ENCODE results near the gene CEP350.
"Not testable (repeated sequence)": the region's sequence is repeated elsewhere in the genome, so short reads cannot be mapped to it uniquely, and the experiment has no call there.

The CEP350 gene

DNA sequence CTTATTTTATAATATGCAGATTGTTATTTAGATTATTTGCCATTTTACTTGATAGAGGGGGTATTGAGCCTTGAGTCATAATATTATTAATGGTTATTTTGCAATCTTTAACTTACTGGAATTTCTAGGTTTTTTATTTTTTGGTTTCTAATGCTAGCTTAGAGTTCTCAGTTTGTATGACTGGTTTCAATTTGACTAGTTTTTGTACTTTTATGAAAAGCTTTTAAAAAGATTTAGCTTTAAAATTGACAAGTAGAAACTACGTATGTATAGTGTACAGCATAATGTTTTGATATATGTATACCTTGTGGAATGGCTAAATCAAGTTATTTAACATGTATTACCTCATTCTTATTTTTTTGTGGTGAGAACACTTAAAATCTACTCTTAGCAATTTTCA is 41.5 kb downstream of the CEP350 start:
- DNase-seq, result no peak

DNA sequence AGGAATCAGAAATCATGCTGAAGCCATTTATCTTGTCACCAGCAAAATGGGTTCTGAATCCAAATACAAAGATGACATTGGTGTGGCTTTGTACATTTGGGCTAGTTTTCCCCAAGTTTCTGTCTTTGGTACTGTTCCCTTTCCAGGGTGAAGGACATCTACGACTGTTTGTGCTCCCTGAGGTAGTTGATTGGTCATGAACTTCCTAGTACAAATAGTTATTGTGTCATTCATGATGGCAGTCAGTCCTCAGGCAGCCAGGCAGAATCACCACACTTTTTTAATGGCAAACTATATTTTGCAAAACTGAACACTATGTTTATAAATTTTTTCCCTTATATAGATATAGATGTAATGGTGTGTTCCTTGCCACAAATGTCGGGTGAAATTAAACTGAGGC is 46.0 kb downstream of the CEP350 start:
- DNase-seq, result no peak

DNA sequence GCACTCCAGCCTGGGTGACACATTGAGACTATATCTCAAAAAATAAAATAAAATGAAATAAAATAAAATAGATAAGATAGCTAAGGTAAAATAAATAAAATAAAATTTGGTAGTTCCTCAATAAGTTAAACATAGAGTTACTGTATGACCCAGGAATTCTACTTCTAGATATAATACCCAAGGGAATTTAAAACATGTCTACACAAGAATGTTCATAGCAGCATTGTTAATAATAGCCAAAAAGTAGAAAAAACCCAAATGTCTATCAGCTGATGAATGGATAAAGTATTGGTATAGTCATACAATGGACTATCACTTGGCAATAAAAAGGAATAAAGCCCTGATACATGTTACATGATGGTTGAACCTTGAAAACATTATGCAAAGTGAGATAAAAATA is 47.8 kb downstream of the CEP350 start:
- no peak for DNase-seq

DNA sequence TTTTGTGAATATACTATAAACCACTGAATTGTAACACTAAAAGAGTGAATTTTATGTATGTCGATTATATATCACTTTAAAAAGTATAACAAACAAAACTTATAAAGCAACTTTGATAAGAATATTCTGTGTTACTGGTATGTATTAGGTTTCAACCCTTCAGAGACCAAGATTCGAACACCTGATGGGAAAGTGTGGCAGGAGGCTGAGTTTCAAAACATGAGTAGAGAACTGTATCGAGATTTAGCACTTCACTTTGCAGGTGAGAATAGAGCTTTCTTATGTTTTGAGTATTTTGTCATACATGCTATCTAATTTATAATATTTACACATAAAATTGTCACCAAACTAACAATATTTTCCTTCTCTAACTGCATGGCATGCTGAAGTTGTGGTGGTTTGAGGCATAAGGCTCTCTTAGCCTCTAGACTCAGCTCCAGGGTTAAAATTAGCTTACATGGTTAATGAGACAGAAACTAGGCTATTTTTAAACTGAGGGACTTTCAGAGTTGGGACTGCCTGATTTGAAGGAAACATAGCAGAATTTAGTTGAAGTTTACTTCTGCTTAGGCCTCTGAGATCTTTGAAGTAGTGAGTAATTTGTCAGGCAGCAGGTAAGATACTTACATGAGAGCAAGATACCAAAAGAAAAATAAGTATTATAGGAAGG is 48.6 kb downstream of the CEP350 start:
- no peak for DNase-seq

DNA sequence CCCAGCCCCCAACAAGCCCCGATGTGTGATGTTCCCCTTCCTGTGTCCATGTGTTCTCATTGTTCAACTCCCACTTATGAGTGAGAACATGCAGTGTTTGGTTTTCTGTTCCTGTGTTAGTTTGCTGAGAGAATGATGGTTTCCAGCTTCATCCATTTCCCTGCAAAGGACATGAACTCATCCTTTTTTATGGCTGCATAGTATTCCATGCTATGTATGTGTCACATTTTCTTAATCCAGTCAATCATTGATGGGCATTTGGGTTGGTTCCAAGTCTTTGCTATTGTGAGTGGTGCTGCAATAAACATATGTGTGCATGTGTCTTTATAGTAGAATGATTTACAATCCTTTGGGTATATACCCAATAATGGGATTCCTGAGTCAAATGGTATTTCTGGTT is 52.2 kb downstream of the CEP350 start:
- not testable (repeated sequence) for DNase-seq

DNA sequence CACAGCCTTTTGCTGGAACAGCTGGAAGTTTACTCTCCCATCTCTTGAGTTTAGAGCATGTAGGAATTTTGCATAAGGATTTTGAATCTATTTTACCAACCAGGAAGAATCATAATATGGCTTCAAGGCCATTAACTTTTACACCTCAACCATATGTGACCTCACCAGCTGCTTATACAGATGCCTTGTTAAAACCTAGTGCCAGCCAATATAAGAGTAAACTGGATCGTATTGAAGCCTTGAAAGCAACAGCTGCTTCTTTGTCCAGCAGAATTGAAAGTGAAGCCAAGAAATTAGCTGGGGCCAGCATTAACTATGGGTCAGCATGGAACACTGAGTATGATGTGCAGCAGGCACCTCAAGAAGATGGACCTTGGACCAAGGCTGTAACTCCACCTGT is 65.4 kb downstream of the CEP350 start:
- no peak for DNase-seq

DNA sequence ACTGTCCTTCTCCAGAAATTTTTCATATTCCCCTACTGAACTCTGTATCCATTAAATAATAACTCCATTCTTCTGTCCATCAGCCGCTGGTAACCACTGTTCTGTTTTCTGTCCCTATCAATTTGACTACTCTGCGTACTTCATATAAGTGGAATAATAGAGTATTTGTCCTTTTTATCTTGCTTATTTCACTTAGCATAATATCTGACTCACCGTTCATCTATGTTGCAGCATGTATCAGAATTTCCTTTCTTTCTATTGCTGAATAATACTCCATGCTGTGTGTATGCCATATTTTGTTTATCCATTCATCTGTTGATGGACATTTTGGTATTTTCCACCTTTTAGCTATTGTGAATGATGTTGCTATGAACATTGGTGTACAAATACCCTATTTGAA is 71.9 kb downstream of the CEP350 start:
- no peak for DNase-seq

DNA sequence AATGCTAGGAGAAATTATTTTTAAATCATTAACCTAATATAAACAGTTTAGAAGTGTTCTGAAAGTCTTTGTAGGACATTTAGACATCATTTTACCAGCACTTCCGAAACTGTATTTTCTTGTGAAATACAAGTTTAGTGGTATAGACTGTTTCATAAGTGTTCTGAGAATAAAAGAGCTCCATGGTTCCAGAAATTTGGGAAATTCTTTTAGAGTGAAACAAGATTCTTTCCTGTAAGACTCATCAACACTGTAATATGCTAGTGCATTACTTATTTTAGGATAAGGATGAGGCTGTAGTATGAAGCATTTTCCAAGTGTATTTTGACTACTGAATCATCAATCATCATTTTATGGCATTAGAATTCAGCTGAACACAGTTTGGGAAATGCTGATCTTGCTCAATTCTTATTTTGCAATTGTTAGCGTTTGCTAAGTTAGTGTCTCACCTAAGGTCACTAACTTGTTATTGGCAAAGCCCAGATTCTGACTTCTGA is 73.4 kb downstream of the CEP350 start:
- DNase-seq, result no peak

DNA sequence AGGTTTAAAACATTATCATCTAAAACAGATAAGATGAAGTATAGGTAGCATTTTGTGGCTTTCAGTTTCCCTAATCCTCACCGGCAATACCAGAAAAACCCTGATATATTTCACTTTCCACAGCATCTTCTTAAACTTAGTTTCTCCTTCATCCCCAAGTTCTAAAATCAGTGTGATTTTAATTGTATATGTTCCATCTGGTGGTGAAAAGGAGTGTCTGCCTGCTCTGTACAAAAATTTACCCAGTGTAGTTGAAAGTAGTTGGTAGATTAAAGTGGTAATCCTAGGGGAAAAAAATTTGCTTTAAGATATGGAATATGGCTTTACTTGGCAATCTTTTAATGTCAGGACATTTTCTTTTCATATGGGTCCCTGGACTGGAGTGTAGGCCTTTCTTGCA is 74.3 kb downstream of the CEP350 start:
- no peak for DNase-seq

DNA sequence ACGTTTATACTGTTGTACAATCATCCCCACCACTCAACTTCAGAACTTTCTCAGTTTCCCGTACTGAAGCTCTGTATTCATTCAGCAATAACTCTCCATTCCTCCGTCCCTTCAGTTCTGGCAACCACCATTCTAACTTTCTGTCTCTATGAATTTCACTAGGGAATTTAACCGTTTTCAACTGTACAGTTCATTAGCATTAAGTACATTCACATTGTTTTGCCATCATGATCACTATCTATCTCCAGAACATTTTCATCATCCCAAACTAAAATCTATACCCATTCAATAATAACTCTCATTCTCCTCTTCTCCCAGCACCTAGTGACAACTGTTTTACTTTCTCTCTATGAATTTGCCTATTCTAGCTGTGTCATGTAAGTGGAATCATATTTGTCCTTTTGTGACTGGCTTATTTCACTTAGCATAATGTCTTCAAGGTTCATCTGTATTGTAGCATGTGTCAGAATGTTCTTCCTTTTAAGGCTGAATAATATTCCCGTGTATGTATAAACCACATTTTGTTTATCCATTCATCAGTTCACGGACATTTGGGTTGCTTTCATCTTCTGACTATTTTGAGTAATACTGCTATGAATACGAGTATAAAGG is 75.0 kb downstream of the CEP350 start:
- DNase-seq, result no peak

DNA sequence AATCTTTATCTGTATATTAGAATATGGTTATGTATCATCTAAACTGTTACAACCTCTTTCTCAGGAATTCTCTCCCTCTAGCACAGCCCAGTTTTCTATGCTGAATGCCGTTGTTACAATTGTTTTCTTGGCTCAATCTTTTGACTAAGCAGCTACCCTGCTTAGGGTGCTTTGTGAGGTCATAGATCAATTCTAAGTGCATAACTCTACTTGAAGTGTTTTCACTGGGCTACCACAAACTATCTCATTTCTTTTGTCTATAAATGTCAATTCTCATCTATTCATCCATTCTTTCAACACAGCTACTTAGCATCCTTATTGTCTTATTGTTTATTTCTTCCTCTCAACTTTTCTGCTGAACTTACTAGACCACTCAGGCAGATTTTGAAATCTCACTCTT is 77.1 kb downstream of the CEP350 start:
- DNase-seq, result no peak

DNA sequence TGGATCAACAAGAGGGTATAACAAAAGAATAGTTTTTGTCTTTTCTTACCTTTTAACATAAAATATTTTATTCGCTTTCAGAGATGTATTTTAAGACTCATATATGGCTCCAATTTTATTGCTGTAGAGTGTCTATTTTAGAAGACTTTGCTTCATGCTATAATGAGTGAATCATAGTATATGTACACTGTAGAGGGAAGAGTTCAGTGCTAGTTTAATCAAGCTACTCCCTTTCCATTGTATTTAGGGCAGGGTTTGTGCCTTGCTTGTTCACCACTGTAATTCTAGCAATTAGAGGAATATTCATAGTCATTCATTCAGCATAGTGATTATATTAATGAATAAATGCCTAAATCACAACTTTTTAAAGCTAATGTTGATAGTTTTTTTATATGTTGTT is 78.8 kb downstream of the CEP350 start:
- DNase-seq, result no peak

DNA sequence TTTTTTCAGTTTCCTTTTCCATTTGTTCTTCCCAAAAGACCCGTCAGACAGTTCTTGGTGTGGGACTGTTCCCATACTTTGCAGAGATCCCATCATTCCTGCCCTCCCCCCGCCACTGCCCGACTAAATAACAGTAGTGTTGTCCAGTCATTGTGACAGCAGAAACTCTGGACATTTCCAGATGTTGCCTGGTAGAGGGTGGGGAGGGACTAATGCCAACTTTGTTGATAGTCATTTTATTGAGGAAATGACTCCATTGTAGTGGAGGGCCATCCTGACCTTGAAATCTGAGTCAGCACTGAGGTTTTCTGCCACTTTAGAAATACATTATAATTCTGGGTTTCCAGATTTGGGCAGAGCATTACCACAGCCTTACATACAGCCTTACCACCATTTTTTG is 85.4 kb downstream of the CEP350 start:
- no peak for DNase-seq

DNA sequence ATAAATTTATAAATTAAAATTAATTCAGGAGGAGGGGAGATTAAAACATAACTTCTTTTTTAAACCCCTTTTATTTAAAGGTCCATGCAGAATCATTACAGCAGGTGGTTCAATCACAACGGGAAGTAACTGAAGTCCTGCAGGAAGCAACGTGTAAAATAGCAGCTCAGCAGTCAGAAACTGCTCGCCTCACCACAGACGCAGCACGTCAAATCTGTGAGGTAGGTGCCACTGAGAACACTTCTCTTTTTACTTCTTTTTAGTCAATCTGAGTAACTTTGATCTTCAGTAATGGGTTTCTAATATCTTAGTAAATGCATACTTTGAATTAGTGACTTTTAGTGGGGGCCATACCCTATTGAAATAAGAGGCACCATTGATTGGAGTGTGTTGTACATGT is 87.0 kb downstream of the CEP350 start:
- no peak for DNase-seq

DNA sequence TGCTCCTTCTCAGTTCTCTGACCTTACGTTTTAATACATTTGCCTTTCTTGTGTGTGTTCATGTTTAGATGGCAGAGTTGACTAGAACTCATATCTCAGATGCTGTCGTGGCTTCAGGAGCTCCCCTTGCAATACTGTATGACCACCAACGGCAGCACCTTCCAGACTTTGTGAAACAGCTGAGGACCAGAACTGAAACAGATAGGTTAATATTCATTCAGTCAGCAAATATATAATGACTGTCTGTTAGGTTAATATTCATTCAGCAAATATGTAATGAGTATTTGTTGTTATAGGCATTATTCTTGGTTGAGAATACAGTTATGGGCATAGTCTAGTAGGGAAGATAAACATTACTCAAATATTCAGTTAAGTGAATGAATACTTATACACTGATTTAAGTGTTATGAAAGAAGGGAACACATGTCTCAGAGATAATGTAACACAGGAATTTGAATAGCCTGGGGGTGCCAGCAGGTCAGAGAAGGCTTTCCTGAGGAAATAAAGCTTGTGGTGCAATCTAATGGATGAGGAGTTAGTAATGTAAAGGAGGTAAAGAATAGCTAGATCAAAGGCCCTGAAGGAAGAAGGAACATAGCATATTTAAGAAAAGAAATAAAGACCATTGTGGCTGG is 88.5 kb downstream of the CEP350 start:
- no peak for DNase-seq

DNA sequence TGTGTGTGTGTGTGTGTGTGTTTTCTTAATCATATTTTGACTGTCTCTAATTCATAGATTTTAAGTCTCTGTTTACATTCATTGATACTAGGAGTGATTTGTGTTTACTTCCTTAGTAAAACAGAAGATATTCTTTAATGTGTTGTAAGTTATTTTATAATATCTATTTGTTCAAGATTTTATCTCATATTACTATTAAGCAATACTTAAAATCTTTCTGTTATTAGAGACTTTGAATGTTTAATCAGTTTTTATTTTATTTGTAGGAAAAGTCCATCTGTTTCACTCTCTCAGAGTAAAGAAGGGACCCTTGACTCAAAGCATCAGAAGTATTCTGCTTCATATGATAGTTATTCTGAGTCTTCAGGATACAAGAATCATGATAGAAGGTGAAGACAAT is 89.2 kb downstream of the CEP350 start:
- DNase-seq, result no peak

DNA sequence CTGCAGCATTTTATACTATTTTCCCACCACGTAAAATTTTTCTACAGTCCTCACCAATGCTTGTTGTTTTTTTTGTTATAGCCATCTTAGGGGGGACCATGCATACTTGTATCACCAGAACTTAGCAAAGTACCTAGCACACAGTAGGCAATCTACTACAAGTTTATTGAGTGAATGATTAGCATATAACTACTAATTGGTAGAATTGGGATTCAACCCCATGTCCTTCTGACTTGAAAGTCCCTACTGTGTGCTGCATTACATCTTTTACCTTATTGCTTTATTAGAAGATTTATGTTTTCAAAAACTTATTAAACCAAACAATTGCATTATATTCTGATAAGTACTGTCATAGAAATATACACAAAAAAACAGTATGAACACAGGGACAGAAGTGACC is 92.1 kb downstream of the CEP350 start:
- no peak for DNase-seq

DNA sequence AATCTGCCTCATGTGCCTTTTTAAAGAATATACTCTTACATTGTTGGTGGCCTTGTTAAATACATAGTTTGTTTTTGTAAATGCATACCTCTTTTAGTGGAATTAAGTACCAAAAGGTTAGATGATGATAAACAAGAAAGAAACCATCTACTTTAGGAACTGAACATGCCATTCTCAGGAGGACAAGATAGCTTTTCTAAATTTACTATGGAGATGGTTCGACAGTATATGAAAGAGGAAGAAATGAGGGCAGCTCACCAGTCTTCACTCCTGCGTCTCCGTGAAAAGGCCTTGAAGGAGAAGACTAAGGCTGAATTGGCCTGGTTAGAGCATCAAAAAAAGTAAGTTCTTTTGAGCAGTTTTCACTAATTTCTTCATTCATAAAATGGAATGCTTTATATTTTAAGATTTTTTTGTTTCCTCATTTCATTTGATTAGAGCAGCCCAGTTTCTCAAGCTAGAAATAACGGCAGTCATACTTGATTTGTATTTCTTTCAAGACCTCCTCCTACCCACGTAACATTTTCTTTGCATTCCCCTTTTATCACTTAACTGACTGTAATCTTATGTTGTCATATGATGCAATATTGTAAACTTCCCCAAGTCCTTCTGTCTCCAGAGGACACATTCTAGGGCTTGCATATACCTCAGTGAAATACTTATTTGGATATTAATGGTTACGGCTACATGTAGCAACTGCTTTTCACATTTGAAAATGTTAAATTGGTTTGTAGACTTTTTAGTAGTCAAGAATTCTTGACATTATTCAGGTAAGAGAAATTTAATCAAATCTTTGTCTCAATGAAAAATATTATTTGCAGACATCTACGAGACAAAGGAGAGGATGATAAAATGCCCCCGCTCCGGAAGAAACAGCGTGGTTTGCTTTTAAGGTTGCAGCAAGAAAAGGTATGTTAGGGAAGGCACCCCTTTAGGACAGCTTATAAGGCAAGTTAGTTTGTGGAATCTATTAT is 99.3 kb downstream of the CEP350 start:
- DNase-seq, result no peak

DNA sequence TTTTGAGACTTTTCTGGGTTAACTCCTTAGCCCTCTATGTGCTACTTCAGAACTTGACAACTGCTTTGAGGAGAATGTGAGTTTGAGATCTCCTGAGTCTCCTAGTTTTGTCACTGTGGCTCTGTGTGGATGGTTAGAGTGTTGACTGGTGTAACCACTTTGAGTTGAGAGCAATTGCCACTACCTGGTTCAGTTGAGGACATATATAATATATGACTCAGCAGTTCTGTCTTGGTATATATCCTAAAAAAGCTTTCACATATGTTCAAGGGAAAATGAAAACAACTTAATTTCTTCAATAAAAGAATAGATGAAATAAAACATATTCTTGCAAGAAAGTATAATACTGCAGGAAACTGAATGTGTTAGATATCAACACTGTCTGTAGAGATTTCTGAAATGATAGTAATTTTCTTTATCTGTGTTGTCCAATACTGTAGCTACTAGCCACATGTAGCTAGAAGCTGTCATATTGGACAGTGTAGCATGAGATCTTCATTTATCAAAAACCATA is 103.3 kb downstream of the CEP350 start:
- DNase-seq, result no peak

DNA sequence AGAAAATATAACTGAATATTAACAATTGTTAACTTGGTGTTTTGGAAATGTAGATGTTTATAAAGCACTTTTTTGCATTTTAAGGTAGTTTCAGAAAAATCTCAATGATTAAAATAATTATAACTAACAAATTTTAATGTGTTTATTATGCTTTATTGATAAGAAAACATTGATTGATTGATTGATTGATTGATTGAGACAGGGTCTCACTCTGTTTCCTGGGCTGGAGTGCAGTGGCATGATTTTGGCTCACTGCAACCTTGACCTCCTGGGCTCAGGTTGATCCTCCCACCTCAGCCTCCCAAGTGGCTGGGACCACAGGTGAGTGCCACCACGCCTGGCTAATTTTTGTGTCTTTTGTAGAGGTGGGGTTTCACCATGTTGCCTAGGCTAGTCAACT is 106.4 kb downstream of the CEP350 start:
- no peak for DNase-seq

DNA sequence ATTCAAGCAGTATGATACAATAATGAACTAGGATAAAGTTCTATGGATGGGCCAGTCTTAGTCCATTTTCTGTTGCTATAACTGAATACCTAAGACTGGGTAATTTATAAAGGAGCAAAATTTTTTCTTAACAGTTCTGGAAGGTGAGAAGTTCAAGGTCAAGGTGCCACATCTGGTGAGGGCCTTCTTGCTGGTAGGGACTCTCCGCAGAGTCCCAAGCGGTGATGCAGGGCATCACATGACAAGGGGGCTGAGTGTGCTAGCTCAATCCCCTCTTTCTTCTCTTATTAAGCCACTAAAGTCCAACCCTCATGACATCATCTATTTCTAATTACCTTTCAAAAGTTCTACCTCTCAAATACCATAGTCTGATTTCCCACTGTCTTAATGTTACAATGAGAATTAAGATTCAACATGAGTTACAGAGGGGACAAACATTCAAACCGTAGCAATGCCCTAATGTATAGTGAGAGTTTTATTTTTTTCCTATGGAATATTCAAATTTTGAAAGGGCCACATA is 107.9 kb downstream of the CEP350 start:
- no peak for DNase-seq

DNA sequence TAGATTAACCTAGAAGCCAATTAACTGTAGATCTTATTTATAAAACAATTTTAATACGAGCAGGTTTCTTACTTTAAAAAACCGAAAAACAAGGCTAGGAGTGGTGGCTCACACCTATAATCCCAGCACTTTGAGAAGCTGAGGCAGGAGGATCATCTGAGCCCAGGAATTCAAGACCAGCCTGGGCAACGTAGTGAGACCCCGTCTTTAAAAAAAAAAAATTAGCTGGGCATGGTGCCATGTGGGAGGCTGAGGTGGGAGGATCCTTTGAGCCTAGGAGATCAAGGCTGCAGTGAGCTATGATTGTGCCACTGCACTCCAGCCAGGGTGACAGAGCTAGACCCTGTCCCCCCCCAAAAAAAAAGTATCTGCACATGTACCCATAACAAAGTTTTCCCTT is 110.8 kb downstream of the CEP350 start:
- no peak for DNase-seq

DNA sequence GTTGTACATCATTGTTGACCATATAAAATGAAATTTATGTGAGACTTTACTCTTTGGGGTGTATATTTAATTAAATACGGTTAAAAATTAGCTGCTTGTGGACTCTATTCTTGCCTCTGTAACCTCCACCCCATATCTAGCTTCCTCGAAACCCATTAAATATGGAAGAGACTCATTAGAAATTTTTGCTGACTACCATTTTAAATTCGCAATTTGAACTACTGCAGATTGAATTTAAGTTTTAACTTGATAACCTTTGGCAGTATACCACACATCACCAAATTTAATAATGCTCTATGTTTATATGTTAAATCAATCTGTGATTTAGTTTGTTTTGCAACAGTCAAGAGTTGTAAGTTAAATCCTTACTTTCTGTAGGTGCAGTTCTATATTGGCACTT is 111.5 kb downstream of the CEP350 start:
- DNase-seq, result no peak
